ENCODE results near the gene F13A1. TPM values are rescaled to one million over a fixed set of nuclear protein-coding genes. Genes with fewer than 3 reads are reported as not detected.

The F13A1 gene
- 2.8 and 3.6 TPM in 2 replicates for total RNA-seq
- long read RNA-seq, transcript F13A1-201 (15 exons, 3,999 nt): major isoform, 11 of 12 reads
- long read RNA-seq, partial matches to known transcripts: 1 of 12 reads
- long read RNA-seq, other reads (novel, unspliced or antisense): 0 of 12 reads

- DNase-seq (ENCODE audit: extremely low spot score, unreplicated experiment): no peak
- TF ChIP-seq CTCF (IDR thresholded peaks at IDR 0.05): no peak
- H3K27ac Mint-ChIP-seq (ENCODE audit: unreplicated experiment): no peak within 1 kb of the TSS
- no peaks in the 10 kb centered on the region for H3K9me3 Mint-ChIP-seq (ENCODE audit: unreplicated experiment)
- H3K36me3 Mint-ChIP-seq (ENCODE audit: unreplicated experiment): no peaks in the 10 kb centered on the region
- H3K27me3 Mint-ChIP-seq (ENCODE audit: unreplicated experiment): no peaks in the 10 kb centered on the region
- H3K4me3 Mint-ChIP-seq (ENCODE audit: unreplicated experiment): peak within 1 kb of the TSS; percentile 26
- H3K4me1 Mint-ChIP-seq (ENCODE audit: unreplicated experiment): peaks cover 25% of the 10 kb centered on the region
Observed at GRCh38 chr6:6319952-6320811, at the start of gene F13A1. Gene F13A1 (minus strand): TSS chr6:6320662. CDS start chr6:6318664, 1,998 bp downstream.

GRCh38 chr6:6368684-6369052, 48.2 kb upstream of the F13A1 start:
- H3K4me1 Mint-ChIP-seq (ENCODE audit: unreplicated experiment): no peaks in the 10 kb centered on the region
- H3K27me3 Mint-ChIP-seq (ENCODE audit: unreplicated experiment): peaks cover 19% of the 10 kb centered on the region
- H3K9me3 Mint-ChIP-seq (ENCODE audit: unreplicated experiment): peaks cover 6% of the 10 kb centered on the region
- TF ChIP-seq CTCF (IDR thresholded peaks at IDR 0.05): no peak
- H3K36me3 Mint-ChIP-seq (ENCODE audit: unreplicated experiment): no peaks in the 10 kb centered on the region
- no peak for DNase-seq (ENCODE audit: extremely low spot score, unreplicated experiment)
- no peak overlapping the region for H3K4me3 Mint-ChIP-seq (ENCODE audit: unreplicated experiment)
- H3K27ac Mint-ChIP-seq (ENCODE audit: unreplicated experiment): no peak overlapping the region

GRCh38 chr6:6368040-6368683, 47.7 kb upstream of the F13A1 start:
- DNase-seq (ENCODE audit: extremely low spot score, unreplicated experiment): no peak
- TF ChIP-seq CTCF (IDR thresholded peaks at IDR 0.05): no peak
- Mint-ChIP-seq H3K27ac (ENCODE audit: unreplicated experiment) (no peak overlapping the region), H3K9me3 (ENCODE audit: unreplicated experiment) (peaks cover 3% of the 10 kb centered on the region), H3K4me1 (ENCODE audit: unreplicated experiment) (no peaks in the 10 kb centered on the region), H3K4me3 (ENCODE audit: unreplicated experiment) (no peak overlapping the region), H3K27me3 (ENCODE audit: unreplicated experiment) (peaks cover 17% of the 10 kb centered on the region), H3K36me3 (ENCODE audit: unreplicated experiment) (no peaks in the 10 kb centered on the region)

- no peak for TF ChIP-seq CTCF (IDR thresholded peaks at IDR 0.05)
- Mint-ChIP-seq H3K27me3 (ENCODE audit: unreplicated experiment) (peaks cover 9% of the 10 kb centered on the region), H3K36me3 (ENCODE audit: unreplicated experiment) (no peaks in the 10 kb centered on the region), H3K27ac (ENCODE audit: unreplicated experiment) (no peak overlapping the region), H3K9me3 (ENCODE audit: unreplicated experiment) (no peaks in the 10 kb centered on the region), H3K4me1 (ENCODE audit: unreplicated experiment) (no peaks in the 10 kb centered on the region), H3K4me3 (ENCODE audit: unreplicated experiment) (no peak overlapping the region)
- DNase-seq (ENCODE audit: extremely low spot score, unreplicated experiment): no peak
Observed at GRCh38 chr6:6366803-6367202, 46.3 kb upstream of the F13A1 start.

- peaks cover 6% of the 10 kb centered on the region for H3K27me3 Mint-ChIP-seq (ENCODE audit: unreplicated experiment)
- no peak for TF ChIP-seq CTCF (IDR thresholded peaks at IDR 0.05)
- H3K4me1 Mint-ChIP-seq (ENCODE audit: unreplicated experiment): no peaks in the 10 kb centered on the region
- H3K4me3 Mint-ChIP-seq (ENCODE audit: unreplicated experiment): no peak overlapping the region
- H3K27ac Mint-ChIP-seq (ENCODE audit: unreplicated experiment): no peak overlapping the region
- H3K36me3 Mint-ChIP-seq (ENCODE audit: unreplicated experiment): no peaks in the 10 kb centered on the region
- no peaks in the 10 kb centered on the region for H3K9me3 Mint-ChIP-seq (ENCODE audit: unreplicated experiment)
- no peak for DNase-seq (ENCODE audit: extremely low spot score, unreplicated experiment)
Observed at GRCh38 chr6:6365242-6365641, 44.8 kb upstream of the F13A1 start.

Data from osteocyte (in vitro differentiated cells).